Measurements from ENCODE around the gene EFCAB8.
A peak's percentile ranks its signal among the peaks of the same experiment; 100 is the strongest.

EFCAB8 gene

GRCh38 chr20:32837157-32837556, 21.6 kb upstream of the EFCAB8 start:
- no peak for TF ChIP-seq Cebpa-rat (IDR thresholded peaks at IDR 0.05)
- Histone ChIP-seq H3K4me1 (peaks cover 7 to 25% (median 17%) of the 10 kb centered on the region in 10 experiments; a peak in 19 of 20 replicates), H3K4me2 (no peak overlapping the region), H4K20me1 (peaks cover 75 to 99% (median 96%) of the 10 kb centered on the region in 11 experiments; a peak in 21 of 22 replicates), H3K27me3 (no peaks in the 10 kb centered on the region), H3K9me3 (replicated peaks in 1 of 11) (no peaks in the 10 kb centered on the region), H3K4me3 (no peak overlapping the region), H3K27ac (no peak overlapping the region), H3K36me3 (peaks cover 84 to 100% (median 98%) of the 10 kb centered on the region in 11 experiments), H3K9ac (no peak overlapping the region)

DNA sequence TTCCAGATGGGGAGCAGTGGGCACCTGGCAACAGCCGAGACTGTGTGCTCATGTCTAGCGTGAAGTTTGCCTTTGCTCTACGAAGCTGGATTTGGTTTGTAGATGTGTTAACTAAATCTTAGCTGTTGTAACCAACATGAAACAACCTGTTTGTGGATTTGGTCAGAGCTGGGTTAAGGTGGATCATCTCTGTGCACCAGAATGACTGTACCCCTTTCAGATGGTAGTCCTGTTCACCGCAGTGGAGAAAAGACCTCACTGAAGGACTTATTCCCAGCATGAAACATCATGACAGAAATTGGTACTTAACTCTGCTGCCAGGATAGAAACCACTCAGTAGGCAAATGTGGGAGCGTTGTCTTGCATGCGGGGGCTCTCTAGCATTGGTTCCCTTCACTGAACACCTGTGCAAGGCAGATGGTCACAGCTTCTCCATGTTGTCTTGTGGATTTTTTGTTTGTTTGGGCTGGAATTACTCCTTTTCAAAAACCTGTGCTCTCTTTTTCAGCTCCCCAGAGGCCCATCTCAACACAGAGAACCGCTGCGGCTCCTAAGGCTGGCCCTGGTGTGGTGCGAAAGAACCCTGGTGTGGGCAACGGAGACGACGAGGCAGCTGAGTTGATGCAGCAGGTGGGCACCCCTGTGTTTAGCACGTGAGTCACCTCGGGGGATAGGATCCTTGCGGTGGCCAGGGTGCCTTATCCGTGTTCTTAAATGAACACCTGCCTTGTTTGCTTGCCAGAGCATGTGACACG, 19.3 kb upstream of the EFCAB8 start:
- Histone ChIP-seq H3K27me3 (no peaks in the 10 kb centered on the region), H3K27ac (no peak overlapping the region), H3K36me3 (peaks cover 90 to 100% (median 98%) of the 10 kb centered on the region in 11 experiments), H3K9me3 (replicated peaks in 1 of 11) (no peaks in the 10 kb centered on the region), H4K20me1 (peaks cover 76 to 99% (median 97%) of the 10 kb centered on the region in 11 experiments), H3K9ac (no peak overlapping the region), H3K4me2 (no peak overlapping the region; a peak in 1 of 22 replicates), H3K4me1 (peaks cover 7 to 25% (median 16%) of the 10 kb centered on the region in 10 experiments; a peak in 19 of 20 replicates), H3K4me3 (no peak overlapping the region)
- TF ChIP-seq Cebpa-rat (IDR thresholded peaks at IDR 0.05), result no peak

DNA sequence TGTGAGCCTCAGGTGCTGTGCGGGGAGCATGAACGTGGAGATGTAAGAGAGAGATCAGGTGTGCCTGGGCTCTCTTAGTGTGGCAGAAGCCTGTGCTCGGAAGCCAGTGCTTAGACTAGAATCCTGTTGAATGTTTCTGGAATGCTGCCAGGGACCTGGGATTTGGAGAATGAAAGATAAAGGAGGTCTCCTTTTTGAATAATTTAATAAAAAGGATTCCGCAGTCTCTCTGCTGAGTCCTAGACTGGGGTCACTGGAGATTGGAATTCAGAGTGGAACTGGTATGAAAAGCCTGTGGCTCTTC, 18.8 kb upstream of the EFCAB8 start:
- Histone ChIP-seq H4K20me1 (peaks cover 78 to 100% (median 97%) of the 10 kb centered on the region in 11 experiments), H3K27me3 (no peaks in the 10 kb centered on the region), H3K4me3 (no peak overlapping the region), H3K27ac (no peak overlapping the region), H3K9ac (no peak overlapping the region), H3K36me3 (peaks cover 93 to 100% (median 98%) of the 10 kb centered on the region in 11 experiments), H3K4me2 (no peak overlapping the region; a peak in 1 of 22 replicates), H3K9me3 (replicated peaks in 1 of 11) (no peaks in the 10 kb centered on the region), H3K4me1 (peaks cover 7 to 25% (median 16%) of the 10 kb centered on the region in 10 experiments; a peak in 19 of 20 replicates)
- TF ChIP-seq Cebpa-rat (IDR thresholded peaks at IDR 0.05), result no peak

- Histone ChIP-seq H3K9me3 (replicated peaks in 1 of 11) (no peaks in the 10 kb centered on the region), H3K36me3 (peaks cover 98 to 100% (median 98%) of the 10 kb centered on the region in 11 experiments), H3K27me3 (no peaks in the 10 kb centered on the region), H3K27ac (peak overlapping the region in 4 of 11 experiments; percentile 9 to 27 (median 16); a peak in 2 of 22 replicates), H3K4me3 (no peak overlapping the region), H3K9ac (no peak overlapping the region; a peak in 3 of 22 replicates), H4K20me1 (peaks cover 80 to 100% (median 98%) of the 10 kb centered on the region in 11 experiments), H3K4me2 (peak overlapping the region in 10 of 11 experiments; percentile 12 to 79 (median 54); a peak in 18 of 22 replicates), H3K4me1 (peaks cover 8 to 24% (median 16%) of the 10 kb centered on the region in 10 experiments; a peak in 19 of 20 replicates)
- TF ChIP-seq Cebpa-rat (IDR thresholded peaks at IDR 0.05), result no peak
Measured at GRCh38 chr20:32841174-32841573, 17.5 kb upstream of the EFCAB8 start.

GRCh38 chr20:32841632-32842031, 17.1 kb upstream of the EFCAB8 start:
- no peak for TF ChIP-seq Cebpa-rat (IDR thresholded peaks at IDR 0.05)
- Histone ChIP-seq H3K4me1 (peaks cover 8 to 21% (median 16%) of the 10 kb centered on the region in 10 experiments; a peak in 19 of 20 replicates), H3K4me3 (no peak overlapping the region), H3K4me2 (no peak overlapping the region), H3K9ac (no peak overlapping the region), H3K9me3 (replicated peaks in 1 of 11) (no peaks in the 10 kb centered on the region), H3K27me3 (no peaks in the 10 kb centered on the region), H4K20me1 (peaks cover 80 to 100% (median 98%) of the 10 kb centered on the region in 11 experiments), H3K27ac (no peak overlapping the region), H3K36me3 (peaks cover 98 to 100% (median 98%) of the 10 kb centered on the region in 11 experiments)

GRCh38 chr20:32842688-32843524, 15.8 kb upstream of the EFCAB8 start:
- no peak overlapping the region for H3K9ac ChIP-seq
- no peak overlapping the region for H3K4me3 ChIP-seq
- H3K4me2 ChIP-seq, result no peak overlapping the region
- H3K4me1 ChIP-seq, result peaks cover 8 to 21% (median 14%) of the 10 kb centered on the region in 10 experiments; a peak in 19 of 20 replicates
- H3K36me3 ChIP-seq, result peaks cover 98 to 100% (median 98%) of the 10 kb centered on the region in 11 experiments
- no peak for TF ChIP-seq Cebpa-rat (IDR thresholded peaks at IDR 0.05)
- H3K27ac ChIP-seq, result no peak overlapping the region
- peaks cover 72 to 100% (median 97%) of the 10 kb centered on the region in 11 experiments for H4K20me1 ChIP-seq
- H3K9me3 ChIP-seq (replicated peaks in 1 of 11), result no peaks in the 10 kb centered on the region
- no peaks in the 10 kb centered on the region for H3K27me3 ChIP-seq

GRCh38 chr20:32845786-32846185, 12.9 kb upstream of the EFCAB8 start:
- H3K4me2 ChIP-seq, result no peak overlapping the region
- no peaks in the 10 kb centered on the region for H3K27me3 ChIP-seq
- H3K36me3 ChIP-seq, result peaks cover 96 to 100% (median 98%) of the 10 kb centered on the region in 11 experiments
- H4K20me1 ChIP-seq, result peaks cover 51 to 91% (median 78%) of the 10 kb centered on the region in 11 experiments
- H3K4me1 ChIP-seq, result peaks cover 4 to 9% (median 5%) of the 10 kb centered on the region in 10 experiments; a peak in 19 of 20 replicates
- no peak overlapping the region for H3K4me3 ChIP-seq
- H3K9me3 ChIP-seq (replicated peaks in 1 of 11), result no peaks in the 10 kb centered on the region
- no peak overlapping the region for H3K27ac ChIP-seq
- H3K9ac ChIP-seq, result no peak overlapping the region
- no peak for TF ChIP-seq Cebpa-rat (IDR thresholded peaks at IDR 0.05)

GRCh38 chr20:32846852-32847251, 11.9 kb upstream of the EFCAB8 start:
- Histone ChIP-seq H3K27me3 (no peaks in the 10 kb centered on the region), H4K20me1 (peaks cover 51 to 88% (median 69%) of the 10 kb centered on the region in 11 experiments), H3K4me2 (no peak overlapping the region), H3K4me3 (no peak overlapping the region), H3K9ac (no peak overlapping the region), H3K4me1 (0 out of 20 replicates have a peak, but pooled peaks cover 0 to 5% (median 0%) of the 10 kb centered on the region in 10 experiments), H3K9me3 (replicated peaks in 1 of 11) (no peaks in the 10 kb centered on the region), H3K36me3 (peaks cover 98 to 100% (median 100%) of the 10 kb centered on the region in 11 experiments), H3K27ac (no peak overlapping the region)
- no peak for TF ChIP-seq Cebpa-rat (IDR thresholded peaks at IDR 0.05)

DNA sequence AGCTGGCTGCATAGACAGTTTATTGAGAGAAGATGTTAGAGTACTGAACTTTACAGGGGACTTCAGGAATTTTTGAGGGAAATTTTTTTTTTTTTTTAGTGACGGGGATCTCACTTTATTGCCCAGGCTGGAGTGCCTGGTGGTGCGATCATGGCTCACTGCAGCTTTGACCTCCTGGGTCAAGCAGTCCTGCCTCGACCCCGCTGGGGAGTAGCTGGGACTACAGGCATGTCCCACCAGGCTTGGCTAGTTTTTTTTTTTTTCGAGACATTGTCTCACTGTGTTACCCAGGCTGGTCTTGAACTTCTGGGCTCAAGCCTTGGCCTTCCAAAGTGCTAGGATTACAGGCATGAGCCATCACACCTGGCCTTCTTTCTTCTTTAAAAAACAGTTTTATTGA, 10.8 kb upstream of the EFCAB8 start:
- H4K20me1 ChIP-seq, result peaks cover 41 to 81% (median 59%) of the 10 kb centered on the region in 11 experiments; a peak in 21 of 22 replicates

More for the DNA sequence above, 10.8 kb upstream of the EFCAB8 start:
- no peaks in the 10 kb centered on the region for H3K27me3 ChIP-seq
- no peak overlapping the region for H3K9ac ChIP-seq
- H3K27ac ChIP-seq, result no peak overlapping the region
- no peak overlapping the region for H3K4me2 ChIP-seq
- H3K4me1 ChIP-seq, result 0 out of 20 replicates have a peak, but pooled peaks cover 0 to 5% (median 0%) of the 10 kb centered on the region in 10 experiments
- no peak for TF ChIP-seq Cebpa-rat (IDR thresholded peaks at IDR 0.05)
- no peak overlapping the region for H3K4me3 ChIP-seq
- peaks cover 93 to 100% (median 100%) of the 10 kb centered on the region in 11 experiments for H3K36me3 ChIP-seq
- H3K9me3 ChIP-seq (replicated peaks in 1 of 11), result no peaks in the 10 kb centered on the region
